ENCODE data around the gene BAK1. TPM values are rescaled to one million over a fixed set of nuclear protein-coding genes. Genes with fewer than 3 reads are reported as not detected.
A peak's percentile ranks its signal among the peaks of the same experiment; 100 is the strongest.

The BAK1 gene
- total RNA-seq, 6 experiments from 2014 or later, result 17.5 to 23.2 (median 19.9) TPM

DNA sequence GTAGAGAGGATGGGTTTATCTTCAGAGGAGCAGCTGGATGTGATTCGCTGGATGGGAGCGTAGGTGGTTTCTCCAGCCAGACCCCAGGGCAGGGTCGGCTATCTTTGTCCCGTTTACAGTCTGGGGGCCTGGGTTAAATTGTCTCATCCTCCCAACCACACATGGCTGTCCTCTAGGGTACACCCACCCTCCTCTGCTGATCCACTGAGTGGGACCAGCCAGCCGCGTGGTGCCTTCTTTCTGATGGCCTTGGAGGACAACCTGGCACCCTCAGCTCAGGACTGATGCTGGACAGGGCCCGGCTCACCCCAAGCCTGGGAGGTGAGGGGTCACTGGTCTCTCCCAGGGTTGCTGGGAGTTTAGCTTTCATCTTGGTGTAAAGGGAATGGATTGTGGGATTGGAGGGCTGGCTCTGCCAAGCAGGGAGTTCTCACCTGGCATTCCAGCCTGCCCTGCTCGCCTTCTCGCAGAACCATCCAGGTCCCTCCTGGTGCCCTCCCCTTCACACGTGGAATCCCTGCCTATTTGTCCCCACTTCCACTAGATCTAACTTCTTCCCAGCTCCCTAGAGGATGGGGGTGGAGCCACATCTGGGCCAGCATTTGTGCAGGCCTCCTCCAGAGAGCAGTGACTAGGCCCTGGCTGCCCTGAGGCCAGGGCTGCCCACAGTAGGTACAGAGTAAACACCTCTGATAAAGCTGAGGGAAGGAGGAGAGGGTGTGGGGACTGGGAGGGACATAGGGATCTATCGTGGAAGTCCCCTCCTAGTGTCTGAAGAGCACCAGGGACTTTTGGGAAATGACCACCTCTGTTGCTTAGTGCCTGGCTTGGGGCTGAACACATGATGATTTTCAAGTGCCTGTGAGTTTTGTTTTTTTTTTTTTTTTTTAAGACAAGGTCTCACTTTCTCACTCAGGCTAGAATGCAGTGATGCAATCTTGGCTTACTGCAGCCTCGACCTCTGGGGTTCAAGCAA, 42.7 kb upstream of the BAK1 start:
- H3K27me3 Mint-ChIP-seq (ENCODE audit: insufficient read depth), result no peaks in the 10 kb centered on the region
- peaks cover 14% of the 10 kb centered on the region; the same call in 1 of the 2 replicates for H3K36me3 Mint-ChIP-seq (ENCODE audit: low read depth)
- H3K4me3 Mint-ChIP-seq, result peak overlapping the region; percentile 89
- peak overlapping the region; percentile 86 for H3K27ac Mint-ChIP-seq
- H3K9me3 Mint-ChIP-seq, result no peaks in the 10 kb centered on the region
- TF ChIP-seq, protein P1, sequence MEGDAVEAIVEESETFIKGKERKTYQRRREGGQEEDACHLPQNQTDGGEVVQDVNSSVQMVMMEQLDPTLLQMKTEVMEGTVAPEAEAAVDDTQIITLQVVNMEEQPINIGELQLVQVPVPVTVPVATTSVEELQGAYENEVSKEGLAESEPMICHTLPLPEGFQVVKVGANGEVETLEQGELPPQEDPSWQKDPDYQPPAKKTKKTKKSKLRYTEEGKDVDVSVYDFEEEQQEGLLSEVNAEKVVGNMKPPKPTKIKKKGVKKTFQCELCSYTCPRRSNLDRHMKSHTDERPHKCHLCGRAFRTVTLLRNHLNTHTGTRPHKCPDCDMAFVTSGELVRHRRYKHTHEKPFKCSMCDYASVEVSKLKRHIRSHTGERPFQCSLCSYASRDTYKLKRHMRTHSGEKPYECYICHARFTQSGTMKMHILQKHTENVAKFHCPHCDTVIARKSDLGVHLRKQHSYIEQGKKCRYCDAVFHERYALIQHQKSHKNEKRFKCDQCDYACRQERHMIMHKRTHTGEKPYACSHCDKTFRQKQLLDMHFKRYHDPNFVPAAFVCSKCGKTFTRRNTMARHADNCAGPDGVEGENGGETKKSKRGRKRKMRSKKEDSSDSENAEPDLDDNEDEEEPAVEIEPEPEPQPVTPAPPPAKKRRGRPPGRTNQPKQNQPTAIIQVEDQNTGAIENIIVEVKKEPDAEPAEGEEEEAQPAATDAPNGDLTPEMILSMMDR (IDR thresholded peaks at IDR 0.05), result no peak; the same call in 1 of the 2 replicates
- DNase-seq, result no peak
- H3K4me1 Mint-ChIP-seq (ENCODE audit: low read depth), result peaks cover 61% of the 10 kb centered on the region

DNA sequence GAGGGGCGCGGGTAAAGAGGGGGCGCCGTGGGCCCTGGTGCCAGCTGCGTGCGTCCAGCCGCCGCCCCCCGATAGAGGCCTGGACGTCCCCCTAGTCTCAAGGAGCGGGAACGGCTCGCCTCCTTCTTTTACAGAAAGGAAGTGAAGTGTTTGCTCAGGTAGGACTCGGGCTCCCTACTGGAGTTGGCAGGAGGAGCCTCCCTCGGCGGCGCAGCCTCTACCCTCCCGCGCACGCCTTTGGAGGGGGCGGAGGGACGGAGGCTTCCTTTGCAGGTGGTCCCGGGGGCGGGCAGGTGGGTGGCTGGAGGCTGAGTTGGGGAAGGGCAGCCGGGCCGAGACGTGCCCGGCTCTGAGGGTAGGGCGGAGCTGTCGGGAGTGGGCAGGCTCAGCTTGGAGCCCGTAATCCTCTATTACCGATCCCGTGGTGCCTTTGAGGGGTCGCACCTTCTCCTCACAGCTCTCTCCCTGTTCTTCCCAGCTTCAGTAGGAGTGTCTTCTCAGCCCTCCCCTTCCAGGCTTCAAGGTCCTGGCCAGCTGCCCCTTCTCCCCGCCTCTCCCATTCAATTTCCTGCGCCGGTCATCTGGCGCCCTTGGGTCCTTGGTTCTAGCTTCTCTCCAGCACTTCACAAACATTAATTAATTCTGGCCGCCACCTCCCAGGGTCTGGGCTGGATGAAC, 41.8 kb upstream of the BAK1 start:
- H3K27me3 Mint-ChIP-seq (ENCODE audit: insufficient read depth), result no peaks in the 10 kb centered on the region
- peaks cover 14% of the 10 kb centered on the region; the same call in 1 of the 2 replicates for H3K36me3 Mint-ChIP-seq (ENCODE audit: low read depth)
- peak overlapping the region; percentile 86 for H3K27ac Mint-ChIP-seq
- peak overlapping the region; percentile 89 for H3K4me3 Mint-ChIP-seq
- H3K4me1 Mint-ChIP-seq (ENCODE audit: low read depth), result peaks cover 56% of the 10 kb centered on the region
- no peaks in the 10 kb centered on the region for H3K9me3 Mint-ChIP-seq
- DNase-seq, result no peak
- TF ChIP-seq, protein P1 (IDR thresholded peaks at IDR 0.05), result no peak

DNA sequence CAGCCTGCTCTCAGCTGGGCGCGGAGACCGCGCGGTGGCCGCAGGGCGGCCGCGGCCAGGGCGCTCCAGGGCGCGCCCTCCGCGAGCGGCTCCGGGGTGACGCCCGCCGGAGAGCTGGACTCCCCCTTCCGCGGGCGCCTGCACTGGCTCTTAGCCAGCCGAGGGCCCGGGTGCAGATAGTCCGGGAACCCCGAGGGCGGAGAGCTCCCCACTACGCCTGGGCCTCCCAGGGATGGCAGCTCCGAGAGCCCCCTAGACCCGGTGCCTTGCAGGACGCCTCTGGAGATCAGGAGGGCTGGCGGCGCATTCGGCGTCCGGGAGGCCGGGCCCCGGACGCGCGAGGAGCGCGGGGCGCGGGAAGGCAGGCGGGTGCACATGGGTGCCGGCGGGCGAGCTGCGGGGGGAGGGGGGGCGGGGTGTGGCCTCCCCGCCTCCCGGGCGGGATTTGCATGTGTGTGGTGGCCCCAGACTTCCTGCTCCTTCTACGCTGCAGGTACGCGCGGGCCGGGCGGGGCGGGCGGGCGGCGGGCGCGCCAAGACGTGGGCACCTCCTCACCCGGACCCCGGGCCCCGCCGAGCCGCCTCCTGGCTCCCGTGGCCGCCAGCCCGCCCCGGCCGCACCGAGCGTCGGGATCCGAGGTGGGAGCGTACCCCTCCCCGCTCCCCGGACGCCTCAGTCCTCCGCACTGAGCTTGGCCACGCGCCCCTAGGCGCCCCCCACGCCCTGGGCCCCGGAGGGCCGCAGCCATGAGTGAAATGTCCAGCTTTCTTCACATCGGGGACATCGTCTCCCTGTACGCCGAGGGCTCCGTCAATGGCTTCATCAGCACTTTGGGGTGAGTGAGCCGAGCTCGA, 41.0 kb upstream of the BAK1 start, which contains the start of gene ITPR3:
Gene ITPR3 (plus strand): TSS at position 467 of the 855 bp plus-strand sequence. CDS start 281 bp downstream, at position 748.
- peaks cover 14% of the 10 kb centered on the region; the same call in 1 of the 2 replicates for H3K36me3 Mint-ChIP-seq (ENCODE audit: low read depth)
- H3K4me3 Mint-ChIP-seq, result peak within 1 kb of the TSS; percentile 94
- H3K4me1 Mint-ChIP-seq (ENCODE audit: low read depth), result peaks cover 56% of the 10 kb centered on the region
- peak within 1 kb of the TSS; percentile 92 for H3K27ac Mint-ChIP-seq
- TF ChIP-seq, protein P1 (IDR thresholded peaks at IDR 0.05), result no peak
- peak; percentile 37 for DNase-seq
- no peaks in the 10 kb centered on the region for H3K9me3 Mint-ChIP-seq
- H3K27me3 Mint-ChIP-seq (ENCODE audit: insufficient read depth), result no peaks in the 10 kb centered on the region; the same call in 1 of the 2 replicates

DNA sequence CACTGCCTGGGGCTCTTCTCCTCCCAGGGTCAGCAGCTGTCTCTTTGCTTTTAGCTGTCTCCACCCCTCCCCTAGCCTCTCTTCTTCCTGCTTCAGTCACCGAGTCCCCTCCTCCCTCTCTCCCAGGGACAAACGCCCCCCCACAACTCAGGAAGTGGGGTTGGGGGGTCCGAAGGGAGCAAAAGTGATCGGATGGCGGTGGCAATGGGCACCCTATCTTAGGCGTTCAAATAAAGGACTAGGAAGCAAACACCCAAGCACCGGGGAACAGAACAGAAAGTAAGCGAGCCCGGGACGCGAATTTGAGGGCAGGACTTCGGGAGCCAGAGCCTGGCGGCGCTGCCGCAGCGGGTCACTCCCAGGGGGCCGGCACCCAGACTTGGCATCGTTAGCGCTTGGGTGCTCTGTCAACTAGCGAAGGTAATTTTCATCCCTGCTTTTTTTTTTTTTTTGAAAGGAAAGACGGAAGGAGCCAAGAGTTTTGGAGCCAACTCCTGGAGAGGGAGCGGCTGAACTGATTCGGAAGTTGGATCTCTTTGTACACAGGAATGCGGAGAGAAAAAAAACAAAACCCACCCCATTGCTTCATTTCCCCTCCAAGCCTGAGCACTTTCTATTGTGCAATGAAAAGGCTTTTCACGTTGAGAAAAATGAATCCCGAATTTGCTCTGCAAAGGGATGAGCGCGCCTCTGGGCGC, 40.2 kb upstream of the BAK1 start:
- H3K27me3 Mint-ChIP-seq (ENCODE audit: insufficient read depth), result no peaks in the 10 kb centered on the region; the same call in none of the 2 replicates
- H3K36me3 Mint-ChIP-seq (ENCODE audit: low read depth), result peaks cover 14% of the 10 kb centered on the region; the same call in 1 of the 2 replicates
- peaks cover 56% of the 10 kb centered on the region for H3K4me1 Mint-ChIP-seq (ENCODE audit: low read depth)
- TF ChIP-seq, protein P1 (IDR thresholded peaks at IDR 0.05), result no peak
- peak overlapping the region; percentile 92 for H3K27ac Mint-ChIP-seq
- peak; percentile 28 for DNase-seq
- peak overlapping the region; percentile 94 for H3K4me3 Mint-ChIP-seq
- H3K9me3 Mint-ChIP-seq, result no peaks in the 10 kb centered on the region

Measured in HFFc6 (cell line).